ENCODE results near the gene OR8G1. TPM values are rescaled to one million over a fixed set of nuclear protein-coding genes. Genes with fewer than 3 reads are reported as not detected.
A peak's percentile ranks its signal among the peaks of the same experiment; 100 is the strongest.

Gene OR8G1
- total and polyA plus RNA-seq, 9 of the 15 experiments (the other 6 are each of a cell fraction or from before 2014, with no cell fraction given) = 0.03 to 1.4 (median 0.51) TPM; not detected in 1

DNA sequence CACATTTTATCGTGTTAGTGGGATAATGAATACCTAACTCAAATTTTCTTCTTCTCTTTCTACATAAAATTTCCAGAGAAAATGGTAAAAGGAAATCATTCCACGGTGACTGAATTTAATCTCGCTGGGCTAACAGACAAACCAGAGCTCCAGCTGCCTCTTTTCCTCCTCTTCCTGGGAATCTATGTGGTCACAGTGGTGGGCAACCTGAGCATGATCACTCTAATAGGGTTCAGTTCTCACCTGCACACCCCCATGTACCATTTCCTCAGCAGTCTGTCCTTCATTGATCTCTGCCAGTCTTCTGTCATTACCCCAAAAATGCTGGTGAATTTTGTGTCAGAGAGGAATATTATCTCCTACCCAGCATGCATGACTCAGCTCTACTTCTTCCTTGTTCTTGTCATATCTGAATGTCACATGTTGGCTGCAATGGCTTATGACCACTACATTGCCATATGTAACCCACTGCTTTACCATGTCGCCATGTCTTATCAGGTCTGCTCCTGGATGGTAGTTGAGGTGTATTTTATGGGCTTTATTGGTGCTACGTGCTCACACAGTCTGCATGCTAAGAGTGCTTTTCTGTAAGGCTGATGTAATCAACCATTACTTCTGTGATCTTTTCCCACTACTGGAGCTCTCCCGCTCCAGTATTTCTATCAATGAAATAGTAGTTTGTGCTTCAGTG is 33.6 kb upstream of the OR8G1 start (continued):
- TF ChIP-seq NR2C1 (IDR thresholded peaks at IDR 0.05) = 0 out of 2 replicates have a peak, but pooled peaks have one; percentile 40
- peak; percentile 78; the same call in 1 of the 2 replicates for TF ChIP-seq NR2C1 (tag; IDR thresholded peaks at IDR 0.05)
- TF ChIP-seq, protein P1, sequence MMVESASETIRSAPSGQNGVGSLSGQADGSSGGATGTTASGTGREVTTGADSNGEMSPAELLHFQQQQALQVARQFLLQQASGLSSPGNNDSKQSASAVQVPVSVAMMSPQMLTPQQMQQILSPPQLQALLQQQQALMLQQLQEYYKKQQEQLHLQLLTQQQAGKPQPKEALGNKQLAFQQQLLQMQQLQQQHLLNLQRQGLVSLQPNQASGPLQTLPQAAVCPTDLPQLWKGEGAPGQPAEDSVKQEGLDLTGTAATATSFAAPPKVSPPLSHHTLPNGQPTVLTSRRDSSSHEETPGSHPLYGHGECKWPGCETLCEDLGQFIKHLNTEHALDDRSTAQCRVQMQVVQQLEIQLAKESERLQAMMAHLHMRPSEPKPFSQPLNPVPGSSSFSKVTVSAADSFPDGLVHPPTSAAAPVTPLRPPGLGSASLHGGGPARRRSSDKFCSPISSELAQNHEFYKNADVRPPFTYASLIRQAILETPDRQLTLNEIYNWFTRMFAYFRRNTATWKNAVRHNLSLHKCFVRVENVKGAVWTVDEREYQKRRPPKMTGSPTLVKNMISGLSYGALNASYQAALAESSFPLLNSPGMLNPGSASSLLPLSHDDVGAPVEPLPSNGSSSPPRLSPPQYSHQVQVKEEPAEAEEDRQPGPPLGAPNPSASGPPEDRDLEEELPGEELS (CRISPR knock-in tag; IDR thresholded peaks at IDR 0.05; ENCODE audit: borderline replicate concordance) = no peak
- TF ChIP-seq BRD4 (IDR thresholded peaks at IDR 0.05) = peak; percentile 61; the same call in 1 of the 2 replicates
- TF ChIP-seq EHMT2 (IDR thresholded peaks at IDR 0.05) = peak; percentile 98
- TF ChIP-seq, protein P2, sequence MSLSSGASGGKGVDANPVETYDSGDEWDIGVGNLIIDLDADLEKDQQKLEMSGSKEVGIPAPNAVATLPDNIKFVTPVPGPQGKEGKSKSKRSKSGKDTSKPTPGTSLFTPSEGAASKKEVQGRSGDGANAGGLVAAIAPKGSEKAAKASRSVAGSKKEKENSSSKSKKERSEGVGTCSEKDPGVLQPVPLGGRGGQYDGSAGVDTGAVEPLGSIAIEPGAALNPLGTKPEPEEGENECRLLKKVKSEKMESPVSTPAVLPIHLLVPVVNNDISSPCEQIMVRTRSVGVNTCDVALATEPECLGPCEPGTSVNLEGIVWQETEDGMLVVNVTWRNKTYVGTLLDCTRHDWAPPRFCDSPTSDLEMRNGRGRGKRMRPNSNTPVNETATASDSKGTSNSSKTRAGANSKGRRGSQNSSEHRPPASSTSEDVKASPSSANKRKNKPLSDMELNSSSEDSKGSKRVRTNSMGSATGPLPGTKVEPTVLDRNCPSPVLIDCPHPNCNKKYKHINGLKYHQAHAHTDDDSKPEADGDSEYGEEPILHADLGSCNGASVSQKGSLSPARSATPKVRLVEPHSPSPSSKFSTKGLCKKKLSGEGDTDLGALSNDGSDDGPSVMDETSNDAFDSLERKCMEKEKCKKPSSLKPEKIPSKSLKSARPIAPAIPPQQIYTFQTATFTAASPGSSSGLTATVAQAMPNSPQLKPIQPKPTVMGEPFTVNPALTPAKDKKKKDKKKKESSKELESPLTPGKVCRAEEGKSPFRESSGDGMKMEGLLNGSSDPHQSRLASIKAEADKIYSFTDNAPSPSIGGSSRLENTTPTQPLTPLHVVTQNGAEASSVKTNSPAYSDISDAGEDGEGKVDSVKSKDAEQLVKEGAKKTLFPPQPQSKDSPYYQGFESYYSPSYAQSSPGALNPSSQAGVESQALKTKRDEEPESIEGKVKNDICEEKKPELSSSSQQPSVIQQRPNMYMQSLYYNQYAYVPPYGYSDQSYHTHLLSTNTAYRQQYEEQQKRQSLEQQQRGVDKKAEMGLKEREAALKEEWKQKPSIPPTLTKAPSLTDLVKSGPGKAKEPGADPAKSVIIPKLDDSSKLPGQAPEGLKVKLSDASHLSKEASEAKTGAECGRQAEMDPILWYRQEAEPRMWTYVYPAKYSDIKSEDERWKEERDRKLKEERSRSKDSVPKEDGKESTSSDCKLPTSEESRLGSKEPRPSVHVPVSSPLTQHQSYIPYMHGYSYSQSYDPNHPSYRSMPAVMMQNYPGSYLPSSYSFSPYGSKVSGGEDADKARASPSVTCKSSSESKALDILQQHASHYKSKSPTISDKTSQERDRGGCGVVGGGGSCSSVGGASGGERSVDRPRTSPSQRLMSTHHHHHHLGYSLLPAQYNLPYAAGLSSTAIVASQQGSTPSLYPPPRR (CRISPR knock-in tag; IDR thresholded peaks at IDR 0.05; ENCODE audit: borderline replicate concordance) = no peak
- no peak for TF ChIP-seq SREBF1 (IDR thresholded peaks at IDR 0.05; ENCODE audit: borderline replicate concordance, low read depth, low read length)
- TF ChIP-seq, protein P3, sequence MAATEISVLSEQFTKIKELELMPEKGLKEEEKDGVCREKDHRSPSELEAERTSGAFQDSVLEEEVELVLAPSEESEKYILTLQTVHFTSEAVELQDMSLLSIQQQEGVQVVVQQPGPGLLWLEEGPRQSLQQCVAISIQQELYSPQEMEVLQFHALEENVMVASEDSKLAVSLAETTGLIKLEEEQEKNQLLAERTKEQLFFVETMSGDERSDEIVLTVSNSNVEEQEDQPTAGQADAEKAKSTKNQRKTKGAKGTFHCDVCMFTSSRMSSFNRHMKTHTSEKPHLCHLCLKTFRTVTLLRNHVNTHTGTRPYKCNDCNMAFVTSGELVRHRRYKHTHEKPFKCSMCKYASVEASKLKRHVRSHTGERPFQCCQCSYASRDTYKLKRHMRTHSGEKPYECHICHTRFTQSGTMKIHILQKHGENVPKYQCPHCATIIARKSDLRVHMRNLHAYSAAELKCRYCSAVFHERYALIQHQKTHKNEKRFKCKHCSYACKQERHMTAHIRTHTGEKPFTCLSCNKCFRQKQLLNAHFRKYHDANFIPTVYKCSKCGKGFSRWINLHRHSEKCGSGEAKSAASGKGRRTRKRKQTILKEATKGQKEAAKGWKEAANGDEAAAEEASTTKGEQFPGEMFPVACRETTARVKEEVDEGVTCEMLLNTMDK (IDR thresholded peaks at IDR 0.05; ENCODE audit: borderline replicate concordance, insufficient read depth, low read depth, low read length, poor library complexity, severe bottlenecking) = no peak
- TF ChIP-seq, protein P4, sequence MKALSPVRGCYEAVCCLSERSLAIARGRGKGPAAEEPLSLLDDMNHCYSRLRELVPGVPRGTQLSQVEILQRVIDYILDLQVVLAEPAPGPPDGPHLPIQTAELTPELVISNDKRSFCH (CRISPR knock-in tag; IDR thresholded peaks at IDR 0.05) = no peak
- TF ChIP-seq, protein P4 (tag; IDR thresholded peaks at IDR 0.05) = peak; percentile 73; the same call in 1 of the 2 replicates

Data from K562 (cell line).